Large intestine (tissue), 3 donors: ENCODE results near the gene B4GALT2. TPM values are rescaled to one million over a fixed set of nuclear protein-coding genes. Genes with fewer than 3 reads are reported as not detected.

Experiments used
- DNase-seq, 2 donors: peaks; one replicate each; pipeline versions ENCODE4 v3.0.0 to v3.0.0-alpha.2; 2013
- H3K27ac ChIP-seq: one replicate; pipeline ENCODE4 v1.5.1; 2013; ENCODE audit warnings: low read length
- H3K27me3 ChIP-seq: 2 replicates; pipeline ENCODE4 v1.6.1; 2013; ENCODE audit warnings: low read length; ENCODE audit not compliant: control insufficient read depth, insufficient read depth
- H3K36me3 ChIP-seq: 2 replicates; pipeline ENCODE4 v1.6.1; 2013; ENCODE audit warnings: low read length; ENCODE audit not compliant: control insufficient read depth, insufficient read depth
- H3K4me1 ChIP-seq: one replicate; pipeline ENCODE4 v1.6.1; 2013; ENCODE audit warnings: low read length; ENCODE audit not compliant: control insufficient read depth, insufficient read depth
- H3K4me3 ChIP-seq: one replicate; pipeline ENCODE4 v1.5.1; 2013; ENCODE audit warnings: low read length
- H3K9me3 ChIP-seq: one replicate; pipeline ENCODE4 v1.6.1; 2013; ENCODE audit warnings: mild to moderate bottlenecking, low read depth, low read length, moderate library complexity; ENCODE audit not compliant: control insufficient read depth
- WGBS: methylation state at CpG from one replicate; pipeline ENCODE4 v1.1.5; 2013; ENCODE audit warnings: low lambda C conversion rate; ENCODE audit not compliant: insufficient coverage; 5-methylcytosine and 5-hydroxymethylcytosine counted together
- polyA plus RNA-seq: library from polyadenylated mRNA; unstranded; fragments of 120-200 nt; gene quantifications from one replicate; pipeline ENCODE4 v1.2.1, GENCODE V29; 2013

The B4GALT2 gene
- polyA plus RNA-seq, 1 donor, result 37.4 TPM

DNA sequence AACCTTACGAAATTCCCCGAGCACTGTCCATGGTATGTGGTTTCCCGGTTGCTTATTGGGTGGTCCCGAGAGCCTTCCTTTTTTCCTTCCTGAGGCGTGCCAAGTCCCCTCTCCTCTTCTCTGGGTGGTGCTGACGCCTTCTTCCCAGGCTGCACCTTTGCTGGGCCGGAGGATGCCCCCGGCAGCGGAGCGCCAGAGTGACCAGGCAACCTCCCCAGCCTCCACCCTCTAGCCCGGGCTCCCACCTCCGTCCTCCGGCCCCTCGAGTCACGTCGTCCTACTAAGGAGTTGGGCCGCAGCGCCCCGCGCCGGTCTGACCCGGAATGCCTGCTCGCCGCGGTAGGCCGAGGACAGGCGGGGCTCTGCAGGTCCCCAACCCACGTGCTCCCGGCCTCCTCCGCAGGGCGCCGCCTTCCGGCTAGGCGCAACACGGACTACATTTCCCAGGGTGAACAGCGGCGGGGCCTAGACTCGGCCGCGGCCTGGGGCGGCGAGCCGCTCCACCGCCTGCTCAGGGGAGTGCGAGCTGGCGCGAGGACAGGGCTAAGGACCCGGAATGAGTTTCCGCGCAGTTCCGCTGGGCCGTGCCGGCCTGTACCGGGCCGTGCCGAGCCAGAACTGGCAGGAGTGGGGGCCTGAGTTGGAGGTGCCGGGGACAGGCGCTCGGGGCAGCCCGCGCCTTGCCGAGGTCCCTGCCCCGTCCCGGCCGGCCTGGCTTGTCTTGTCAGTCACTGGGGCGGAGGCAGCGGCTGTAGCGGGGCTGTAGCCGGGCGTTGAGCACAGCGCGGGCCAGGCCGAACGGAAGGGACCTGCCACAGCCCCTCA is 32.6 kb upstream of the B4GALT2 start, which contains the start of gene IPO13:
TSS of gene IPO13 (plus strand) at position 715 of the 825 bp plus-strand sequence. CDS start 651 bp downstream, outside the sequence.
- Histone ChIP-seq H3K36me3 (peaks cover 14% of the 10 kb centered on the region), H3K4me3 (peak within 1 kb of the TSS; percentile 80), H3K4me1 (peaks cover 17% of the 10 kb centered on the region), H3K27ac (peak within 1 kb of the TSS; percentile 88), H3K9me3 (no peaks in the 10 kb centered on the region), H3K27me3 (no peaks in the 10 kb centered on the region)
- no CpG with 5 or more reads among the region's 74 CpGs for WGBS
- DNase-seq, result peak; percentile 98

- peak overlapping the region; percentile 88 for H3K27ac ChIP-seq
- WGBS, result no CpG with 5 or more reads among the region's 27 CpGs
- no peaks in the 10 kb centered on the region for H3K9me3 ChIP-seq
- H3K4me3 ChIP-seq, result peak overlapping the region; percentile 80
- peaks cover 14% of the 10 kb centered on the region for H3K36me3 ChIP-seq
- no peak for DNase-seq
- peaks cover 17% of the 10 kb centered on the region for H3K4me1 ChIP-seq
- H3K27me3 ChIP-seq, result no peaks in the 10 kb centered on the region
Observed at GRCh38 chr1:43947061-43947873, 31.7 kb upstream of the B4GALT2 start.

DNA sequence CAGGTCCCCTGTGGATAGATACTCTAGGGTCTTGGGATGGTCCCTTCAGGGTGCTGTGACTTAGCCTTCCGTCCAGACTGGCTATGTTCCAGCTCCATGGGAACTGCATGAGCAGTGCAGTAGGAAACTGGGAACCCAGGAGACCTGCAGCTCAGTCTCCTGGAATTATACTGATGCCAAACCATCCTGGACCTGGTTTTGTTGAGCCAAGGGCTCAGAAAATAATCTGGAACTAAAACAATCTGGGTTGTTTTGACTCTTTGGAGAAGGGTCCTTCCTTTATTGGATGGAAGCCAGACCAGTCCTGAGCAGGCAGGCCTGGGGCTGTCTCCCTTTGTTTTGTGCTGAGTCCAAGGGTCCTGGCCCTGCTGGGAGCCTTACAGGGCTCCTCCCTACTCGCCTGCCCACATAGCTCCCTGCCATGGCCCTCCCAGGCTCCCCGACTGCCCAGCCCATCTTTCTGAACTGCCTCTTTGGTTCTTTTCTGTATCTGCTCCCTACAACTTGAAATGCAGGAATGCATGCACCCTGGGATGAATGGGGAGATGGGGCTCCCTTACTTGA is 31.1 kb upstream of the B4GALT2 start:
- Histone ChIP-seq H3K4me1 (peaks cover 17% of the 10 kb centered on the region), H3K27ac (no peak overlapping the region), H3K9me3 (no peaks in the 10 kb centered on the region), H3K27me3 (no peaks in the 10 kb centered on the region), H3K36me3 (peaks cover 14% of the 10 kb centered on the region), H3K4me3 (peak overlapping the region; percentile 80)
- WGBS, result no CpG with 5 or more reads among the region's 3 CpGs
- peak in 1 of 2 donors; percentile 37 for DNase-seq

DNA sequence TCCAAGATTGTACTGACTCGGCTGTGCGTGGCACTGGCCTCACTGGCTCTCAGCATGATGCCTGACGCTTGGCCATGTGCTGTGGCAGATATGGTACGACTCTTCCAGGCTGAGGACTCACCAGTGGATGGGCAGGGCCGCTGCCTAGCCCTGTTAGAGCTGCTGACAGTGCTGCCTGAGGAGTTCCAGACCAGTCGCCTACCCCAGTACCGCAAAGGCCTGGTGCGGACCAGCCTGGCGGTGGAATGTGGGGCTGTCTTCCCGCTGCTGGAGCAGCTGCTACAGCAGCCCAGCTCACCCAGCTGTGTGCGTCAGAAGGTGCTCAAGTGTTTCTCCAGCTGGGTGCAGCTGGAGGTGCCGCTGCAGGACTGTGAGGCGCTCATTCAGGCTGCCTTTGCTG is 29.3 kb upstream of the B4GALT2 start:
- no peak overlapping the region for H3K4me3 ChIP-seq
- DNase-seq, result no peak
- no peaks in the 10 kb centered on the region for H3K27me3 ChIP-seq
- peaks cover 17% of the 10 kb centered on the region for H3K4me1 ChIP-seq
- peaks cover 14% of the 10 kb centered on the region for H3K36me3 ChIP-seq
- no CpG with 5 or more reads among the region's 13 CpGs for WGBS
- no peaks in the 10 kb centered on the region for H3K9me3 ChIP-seq
- no peak overlapping the region for H3K27ac ChIP-seq

GRCh38 chr1:43951021-43951985 is 27.7 kb upstream of the B4GALT2 start:
- Histone ChIP-seq H3K27me3 (no peaks in the 10 kb centered on the region), H3K27ac (no peak overlapping the region), H3K36me3 (peaks cover 17% of the 10 kb centered on the region), H3K4me1 (peaks cover 15% of the 10 kb centered on the region), H3K4me3 (no peak overlapping the region), H3K9me3 (no peaks in the 10 kb centered on the region)
- WGBS, result no CpG with 5 or more reads among the region's 4 CpGs
- no peak for DNase-seq

DNA sequence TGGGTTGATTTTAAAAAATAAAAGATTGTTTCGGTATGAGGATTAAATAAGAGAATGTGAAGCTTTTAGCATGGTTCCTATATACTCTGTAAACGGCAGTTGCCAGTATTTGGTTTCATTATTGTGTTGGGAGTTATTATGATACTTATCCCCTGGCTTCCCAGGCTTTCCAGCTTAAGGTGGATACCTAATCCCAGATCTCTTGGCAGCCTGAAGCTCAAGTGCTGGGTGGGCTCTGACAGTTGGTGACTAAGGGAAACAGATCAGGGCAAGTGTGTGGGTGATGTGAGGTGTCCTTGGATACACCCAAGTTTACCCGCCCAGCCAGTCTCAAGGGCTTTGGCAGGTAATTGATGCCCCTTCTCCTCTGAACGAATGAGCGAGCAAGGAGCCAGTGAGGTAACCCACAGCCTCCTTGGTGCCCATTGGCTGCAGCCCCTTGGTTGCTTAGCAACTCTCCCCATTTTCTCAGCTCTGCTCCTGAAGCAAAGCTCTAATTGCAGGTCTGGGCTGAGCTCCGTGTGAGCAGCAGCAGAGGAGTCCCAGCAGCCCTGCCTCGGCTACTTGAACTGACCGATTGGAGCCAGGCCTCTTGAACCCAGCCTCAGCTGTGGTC is 26.2 kb upstream of the B4GALT2 start:
- peaks cover 7% of the 10 kb centered on the region for H3K4me1 ChIP-seq
- no peaks in the 10 kb centered on the region for H3K9me3 ChIP-seq
- 80% methylated on average over 1 of the region's 8 CpGs for WGBS
- no peak overlapping the region for H3K27ac ChIP-seq
- H3K27me3 ChIP-seq, result no peaks in the 10 kb centered on the region
- H3K4me3 ChIP-seq, result no peak overlapping the region
- peaks cover 31% of the 10 kb centered on the region for H3K36me3 ChIP-seq
- DNase-seq, result peak in 1 of 2 donors; percentile 29

DNA sequence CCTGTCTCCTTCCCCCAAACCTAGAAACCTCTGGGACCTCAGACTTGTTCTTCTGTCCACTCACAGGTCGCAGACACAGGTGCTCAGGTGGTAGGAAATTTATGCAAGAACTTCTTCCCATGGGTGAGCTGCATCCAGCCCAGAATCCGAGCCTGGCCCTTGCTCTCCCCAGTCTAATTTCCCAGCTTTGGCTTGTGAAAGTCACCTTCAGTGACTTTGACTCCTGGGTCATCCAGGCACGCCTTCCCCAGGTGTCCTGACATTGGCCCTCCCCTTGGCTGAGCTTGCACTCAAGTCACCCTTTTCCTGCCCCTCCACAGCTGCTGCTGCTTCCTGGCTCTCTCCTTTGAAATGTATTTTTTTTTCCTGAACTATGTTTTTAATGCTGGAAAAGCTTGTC is 25.6 kb upstream of the B4GALT2 start:
- Histone ChIP-seq H3K4me3 (no peak overlapping the region), H3K4me1 (peaks cover 2% of the 10 kb centered on the region), H3K27ac (no peak overlapping the region), H3K36me3 (peaks cover 37% of the 10 kb centered on the region), H3K27me3 (no peaks in the 10 kb centered on the region), H3K9me3 (no peaks in the 10 kb centered on the region)
- no CpG with 5 or more reads among the region's 3 CpGs for WGBS
- DNase-seq, result no peak

GRCh38 chr1:43954036-43954435 is 25.0 kb upstream of the B4GALT2 start:
- no peak for DNase-seq
- H3K9me3 ChIP-seq, result no peaks in the 10 kb centered on the region
- H3K4me1 ChIP-seq, result no peaks in the 10 kb centered on the region
- peaks cover 42% of the 10 kb centered on the region for H3K36me3 ChIP-seq
- no CpG with 5 or more reads among the region's 5 CpGs for WGBS
- H3K27ac ChIP-seq, result no peak overlapping the region
- H3K27me3 ChIP-seq, result no peaks in the 10 kb centered on the region
- no peak overlapping the region for H3K4me3 ChIP-seq

DNA sequence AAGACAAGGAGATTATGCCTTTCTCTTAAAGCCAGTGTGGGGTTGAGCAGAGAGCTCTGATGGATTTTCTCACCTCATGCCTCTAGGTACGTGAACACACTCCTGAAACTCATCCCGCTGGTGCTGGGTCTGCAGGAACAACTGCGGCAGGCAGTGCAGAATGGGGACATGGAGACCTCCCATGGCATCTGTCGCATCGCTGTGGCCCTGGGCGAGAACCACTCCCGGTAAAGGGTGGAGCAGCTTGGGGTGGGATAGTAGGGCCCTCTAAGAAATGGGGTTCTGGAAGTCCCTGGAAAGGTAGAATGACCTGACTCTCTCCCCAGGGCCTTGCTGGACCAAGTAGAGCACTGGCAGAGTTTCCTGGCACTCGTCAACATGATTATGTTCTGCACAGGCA is 22.8 kb upstream of the B4GALT2 start:
- Histone ChIP-seq H3K27me3 (no peaks in the 10 kb centered on the region), H3K4me3 (no peak overlapping the region), H3K36me3 (peaks cover 47% of the 10 kb centered on the region), H3K9me3 (no peaks in the 10 kb centered on the region), H3K4me1 (no peaks in the 10 kb centered on the region), H3K27ac (no peak overlapping the region)
- DNase-seq, result no peak
- WGBS, result no CpG with 5 or more reads among the region's 8 CpGs
